Pancreas (tissue), 10 donors: Measurements from ENCODE around the gene HCFC1R1. TPM values are rescaled to one million over a fixed set of nuclear protein-coding genes. Genes with fewer than 3 reads are reported as not detected.

Experiments
- ATAC-seq, 4 donors: fragments of 200-7000 bp; cut with Tn5 transposase; one replicate each; pipeline versions ENCODE4 v1.8.0 to v1.9.1; 2020; ENCODE audit warnings: mild to moderate bottlenecking in 4 of 4, moderate library complexity in 4 of 4
- DNase-seq, 6 donors: peaks; one replicate each; pipeline ENCODE4 v3.0.0-alpha.2; 2020
- FAIRE-seq: peaks from 2 replicates; lab custom pipeline; 2012; peaks lifted over from hg19 to GRCh38; lab: Jason Lieb, UNC
- H3K27ac ChIP-seq, 4 donors: fragments of 200-600 bp; sonication (generic); 1 replicate in 3 of 4; 2 replicates in 1 of 4; pipeline versions ENCODE4 v1.5.0 to v1.8.0; 2020
- H3K27me3 ChIP-seq, 4 donors: fragments of 200-600 bp; one replicate each; pipeline ENCODE4 v1.8.0; 2021
- H3K36me3 ChIP-seq, 3 donors: fragments of 200-600 bp; sonication (generic) in 1 of 3; one replicate each; pipeline versions ENCODE4 v1.5.0 to v1.8.0; 2020 to 2021
- H3K4me1 ChIP-seq, 3 donors: fragments of 200-600 bp; one replicate each; pipeline ENCODE4 v1.8.0; 2021
- H3K4me3 ChIP-seq, 4 donors: fragments of 200-600 bp; sonication (generic) in 2 of 4; one replicate each; pipeline versions ENCODE4 v1.5.0 to v1.8.0; 2020 to 2021
- H3K9me3 ChIP-seq, 4 donors: fragments of 200-600 bp; one replicate each; pipeline ENCODE4 v1.8.0; 2021
- WGBS, 2 donors: extraction: QIAGEN DNeasy Blood & Tissue Kit; methylation state at CpG; one replicate each; pipeline ENCODE4 v1.1.7; 2013; 5-methylcytosine and 5-hydroxymethylcytosine counted together
- intact Hi-C, 3 donors: fragments of 100-400 bp; cut with DNase I; formaldehyde crosslinking; loops; one replicate each; pipeline versions ENCODE4 v1.11.1 to v1.14.2; 2022
- polyA plus RNA-seq, 2 donors: library from polyadenylated mRNA; stranded (reverse); fragments of 200-250 nt; gene quantifications; one replicate each; pipeline ENCODE4 v1.2.3, GENCODE V29; 2013
- total RNA-seq, 6 donors: library from RNA; stranded (reverse); fragmentation: NEBNext Ultra II Directional in 4 of 6; extraction: Animal tissue kit (Norgen Biotek cat#: 25700) in 4 of 6; gene quantifications; one replicate each; pipeline versions ENCODE4 v1.2.1 to v1.2.4, GENCODE V29; 2021 to 2023
- TF ChIP-seq, protein P1 (sequence below), 4 donors: fragments of 200-600 bp; sonication (generic) in 3 of 4; IDR thresholded peaks; one replicate each; pipeline versions ENCODE4 v1.5.0 to v1.8.0; 2021; ENCODE audit warnings: antibody characterized with exemption in 4 of 4
- donor health status: healthy with polysubstance abuse.
- donor health status: DM: no; HTN: no; CAD: no; lungs with moderate emphysema.
- donor health status: DM: no; HTN: no; CAD: no.
- donor health status: control.
- donor health status: control.
- donor health status: Bipolar disorder and iron deficiency.
- donor health status: DM: yes; HTN: yes; CAD: no.
- donor health status: DM: no; HTN: no; CAD: no.
- donor health status: DM: no; HTN: no; CAD: no.
- donor health status: DM: yes; HTN: yes; CAD: no.

HCFC1R1 gene
- total and polyA plus RNA-seq, 8 donors = 10.5 to 119 (median 14.4) TPM

DNA sequence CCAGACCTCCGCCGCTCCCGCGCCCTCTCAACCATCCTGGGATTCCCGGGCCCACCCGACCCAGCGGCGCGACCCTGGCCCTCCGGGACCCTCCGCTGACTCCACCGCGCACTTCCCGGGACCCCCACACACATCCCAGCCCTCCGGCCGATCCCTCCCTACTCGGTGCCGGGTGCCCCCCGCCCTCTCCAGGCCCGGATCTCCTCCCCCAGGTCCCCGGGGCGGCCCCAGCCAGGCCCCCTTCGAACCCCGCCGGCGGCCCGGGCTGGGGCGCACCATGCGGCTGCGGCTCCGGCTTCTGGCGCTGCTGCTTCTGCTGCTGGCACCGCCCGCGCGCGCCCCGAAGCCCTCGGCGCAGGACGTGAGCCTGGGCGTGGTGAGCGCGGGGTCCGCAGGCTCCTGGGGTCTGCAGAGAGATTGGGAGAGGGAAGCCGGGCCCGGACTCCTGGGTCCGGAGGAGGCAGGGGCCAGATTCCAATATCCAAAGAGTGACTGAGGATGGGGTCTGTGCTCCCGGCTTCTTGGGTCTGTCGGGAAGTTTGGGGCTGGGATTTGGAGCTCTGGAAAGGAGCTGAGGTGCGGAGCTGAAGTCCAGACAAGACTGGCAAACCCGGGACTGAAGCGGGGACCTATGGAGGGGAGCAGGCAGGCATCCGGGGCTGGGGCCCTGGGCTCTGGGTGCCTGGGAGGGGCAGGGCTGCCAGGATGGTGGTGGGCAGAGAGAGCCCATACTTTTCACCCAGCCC is 23.1 kb upstream of the HCFC1R1 start:
- H3K27ac ChIP-seq = no peak overlapping the region
- H3K36me3 ChIP-seq = no peaks in the 10 kb centered on the region
- H3K4me3 ChIP-seq = peak overlapping the region in 2 of 4 donors; percentile 29 to 56
- H3K27me3 ChIP-seq = peaks cover 0 to 32% (median 0%) of the 10 kb centered on the region in 4 donors
- H3K9me3 ChIP-seq = no peaks in the 10 kb centered on the region
- TF ChIP-seq, protein P1, sequence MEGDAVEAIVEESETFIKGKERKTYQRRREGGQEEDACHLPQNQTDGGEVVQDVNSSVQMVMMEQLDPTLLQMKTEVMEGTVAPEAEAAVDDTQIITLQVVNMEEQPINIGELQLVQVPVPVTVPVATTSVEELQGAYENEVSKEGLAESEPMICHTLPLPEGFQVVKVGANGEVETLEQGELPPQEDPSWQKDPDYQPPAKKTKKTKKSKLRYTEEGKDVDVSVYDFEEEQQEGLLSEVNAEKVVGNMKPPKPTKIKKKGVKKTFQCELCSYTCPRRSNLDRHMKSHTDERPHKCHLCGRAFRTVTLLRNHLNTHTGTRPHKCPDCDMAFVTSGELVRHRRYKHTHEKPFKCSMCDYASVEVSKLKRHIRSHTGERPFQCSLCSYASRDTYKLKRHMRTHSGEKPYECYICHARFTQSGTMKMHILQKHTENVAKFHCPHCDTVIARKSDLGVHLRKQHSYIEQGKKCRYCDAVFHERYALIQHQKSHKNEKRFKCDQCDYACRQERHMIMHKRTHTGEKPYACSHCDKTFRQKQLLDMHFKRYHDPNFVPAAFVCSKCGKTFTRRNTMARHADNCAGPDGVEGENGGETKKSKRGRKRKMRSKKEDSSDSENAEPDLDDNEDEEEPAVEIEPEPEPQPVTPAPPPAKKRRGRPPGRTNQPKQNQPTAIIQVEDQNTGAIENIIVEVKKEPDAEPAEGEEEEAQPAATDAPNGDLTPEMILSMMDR (IDR thresholded peaks at IDR 0.05) = no peak
- WGBS, 2 donors = 6 to 7% methylated on average over 28 to 54 of the region's 54 CpGs
- DNase-seq (peak in 2 of 6 donors; percentile 64 to 77), FAIRE-seq (no peak), ATAC-seq (peak in 2 of 4 donors; percentile 18 to 22)
- intact Hi-C loops = no loop called here
- H3K4me1 ChIP-seq = peaks cover 0 to 15% (median 12%) of the 10 kb centered on the region in 3 donors

DNA sequence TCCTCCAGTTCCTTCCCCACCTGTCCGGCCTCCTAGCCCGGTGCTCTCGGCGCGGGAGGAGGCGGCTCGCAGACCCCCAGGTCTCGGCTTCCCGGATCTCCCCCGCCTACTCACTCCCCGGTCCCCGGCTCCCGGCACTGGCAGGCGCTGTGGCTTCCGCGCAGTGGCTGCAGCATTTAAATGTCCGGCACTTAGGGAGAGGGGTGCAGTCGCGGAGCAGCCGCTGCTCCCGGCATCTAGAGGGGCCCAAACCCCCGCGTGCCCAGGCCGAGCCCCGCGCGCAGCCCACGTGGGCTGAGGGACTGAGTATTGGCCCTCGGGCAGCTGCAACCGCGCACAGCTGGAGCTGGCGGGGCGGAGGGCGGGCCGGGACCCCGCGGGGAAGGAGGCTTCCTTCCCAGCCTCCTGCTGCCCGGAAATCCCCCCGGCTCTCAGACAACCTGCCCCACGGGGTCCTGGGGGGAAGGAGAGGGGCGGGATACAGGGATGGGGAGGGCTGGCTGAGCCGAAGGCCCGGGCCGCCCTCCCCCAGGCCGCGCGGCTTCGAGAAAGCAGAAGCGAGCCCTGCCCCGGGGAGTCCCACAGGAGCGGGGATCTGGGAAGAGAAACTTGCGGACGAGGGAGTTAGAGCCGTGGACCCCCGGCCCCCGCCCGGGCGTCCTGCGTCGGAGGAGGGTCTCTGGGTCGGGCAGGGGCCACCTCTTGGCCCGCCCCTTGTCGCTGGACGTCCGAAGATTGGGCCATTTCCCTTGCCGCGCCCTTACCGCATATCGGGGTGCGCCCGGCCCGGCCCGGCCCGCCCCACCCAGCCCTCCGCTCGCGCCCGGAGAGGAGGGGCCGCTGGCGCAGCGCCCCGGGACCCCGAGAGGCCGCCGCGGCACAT is 22.3 kb upstream of the HCFC1R1 start, which contains the start of gene MMP25:
Gene MMP25 (plus strand): TSS at position 804 of the 883 bp plus-strand sequence. CDS start 357 bp downstream, outside the sequence.
- no peaks in the 10 kb centered on the region for H3K9me3 ChIP-seq
- intact Hi-C loops = no loop called here

DNA sequence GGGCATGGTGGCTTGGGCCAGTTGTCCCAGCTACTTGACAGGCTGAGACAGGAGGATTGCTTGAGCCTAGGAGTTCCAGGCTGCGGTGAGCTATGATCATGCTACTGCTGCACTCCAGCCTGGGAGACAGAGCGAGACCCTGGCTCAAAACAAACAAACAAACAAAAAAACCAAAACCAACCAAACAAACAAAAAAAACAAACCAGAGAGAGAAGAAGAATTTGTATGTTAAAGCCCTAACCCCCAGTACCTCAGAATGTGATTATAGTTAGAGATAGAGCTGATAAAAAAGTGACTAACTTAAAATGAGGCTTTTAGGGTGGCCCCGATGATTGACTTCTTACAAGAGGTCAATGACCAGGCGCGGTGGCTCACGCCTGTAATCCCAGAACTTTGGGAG is 21.0 kb upstream of the HCFC1R1 start:
- no peak overlapping the region for H3K27ac ChIP-seq
- intact Hi-C loops = no loop called here
- FAIRE-seq (no peak), ATAC-seq (no peak), DNase-seq (no peak)
- H3K4me1 ChIP-seq = peaks cover 0 to 15% (median 12%) of the 10 kb centered on the region in 3 donors
- no peaks in the 10 kb centered on the region for H3K9me3 ChIP-seq
- WGBS, 2 donors = 89 to 91% methylated on average over 6 of the region's 6 CpGs
- H3K27me3 ChIP-seq = peaks cover 0 to 30% (median 0%) of the 10 kb centered on the region in 4 donors
- no peaks in the 10 kb centered on the region for H3K36me3 ChIP-seq
- no peak overlapping the region for H3K4me3 ChIP-seq
- TF ChIP-seq, protein P1 (IDR thresholded peaks at IDR 0.05) = no peak

More for the DNA sequence above, 22.3 kb upstream of the HCFC1R1 start, which contains the start of gene MMP25:
- ATAC-seq (peak; percentile 30 to 72 (median 54)), FAIRE-seq (no peak), DNase-seq (peak in 2 of 6 donors; percentile 74 to 78)
- Histone ChIP-seq H3K27ac (no peak within 1 kb of the TSS), H3K4me1 (peaks cover 0 to 15% (median 12%) of the 10 kb centered on the region in 3 donors), H3K4me3 (peak within 1 kb of the TSS; percentile 24 to 56 (median 26)), H3K36me3 (no peaks in the 10 kb centered on the region), H3K27me3 (peaks cover 0 to 32% (median 0%) of the 10 kb centered on the region in 4 donors)
- TF ChIP-seq, protein P1 (IDR thresholded peaks at IDR 0.05) = no peak
- 1 to 2% methylated on average over 44 to 86 of the region's 86 CpGs for WGBS, 2 donors

DNA sequence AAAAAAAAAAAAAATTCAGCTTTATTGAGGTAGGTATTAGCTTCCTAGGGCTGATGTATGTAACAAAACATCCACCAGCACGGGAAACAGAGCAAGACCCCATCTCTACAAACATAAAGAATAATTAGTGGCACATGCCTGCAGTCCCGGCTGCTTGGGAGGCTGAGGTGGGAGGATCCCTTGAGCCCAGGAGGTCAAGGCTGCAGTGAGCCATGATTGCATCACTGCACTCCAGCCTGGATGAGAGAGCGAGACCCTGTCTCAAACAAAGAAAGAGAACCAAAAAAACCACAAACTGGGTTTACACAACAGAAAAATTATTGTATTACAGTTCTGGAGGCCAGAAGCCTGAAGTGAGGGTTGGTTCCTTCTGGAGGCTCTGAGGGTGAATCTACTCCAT is 18.6 kb upstream of the HCFC1R1 start:
- no peak for ATAC-seq
- 91 to 93% methylated on average over 3 of the region's 3 CpGs for WGBS, 2 donors
- FAIRE-seq = no peak

More for the DNA sequence above, 18.6 kb upstream of the HCFC1R1 start:
- no peaks in the 10 kb centered on the region for H3K9me3 ChIP-seq
- peaks cover 0 to 20% (median 20%) of the 10 kb centered on the region in 3 donors for H3K4me1 ChIP-seq
- H3K27me3 ChIP-seq = peaks cover 0 to 28% (median 0%) of the 10 kb centered on the region in 4 donors
- H3K36me3 ChIP-seq = no peaks in the 10 kb centered on the region
- TF ChIP-seq, protein P1 (IDR thresholded peaks at IDR 0.05) = no peak
- intact Hi-C loops = no loop called here
- DNase-seq = no peak
- no peak overlapping the region for H3K27ac ChIP-seq
- no peak overlapping the region for H3K4me3 ChIP-seq
